GM21529 (cell line): ENCODE measurements around the gene CASZ1.

Experiments
- ATAC-seq: cut with Tn5 transposase; IDR thresholded peaks from one replicate; pipeline ENCODE4 v1.9.1; 2021; ENCODE audit not compliant: unreplicated experiment

CASZ1 gene

GRCh38 chr1:10691075-10691739, 105.2 kb downstream of the CASZ1 start:
- no peak for ATAC-seq

- ATAC-seq = no peak
These were observed 106.0 kb downstream of the CASZ1 start for GRCh38 chr1:10690484-10690883.

- ATAC-seq = no peak
These were observed 108.0 kb downstream of the CASZ1 start for GRCh38 chr1:10688409-10688786.

- no peak for ATAC-seq
These were observed 108.6 kb downstream of the CASZ1 start for GRCh38 chr1:10687782-10688408.

GRCh38 chr1:10687251-10687651, 109.2 kb downstream of the CASZ1 start:
- ATAC-seq = no peak

- ATAC-seq = no peak
These were observed 109.9 kb downstream of the CASZ1 start for GRCh38 chr1:10686404-10687040.

- ATAC-seq = no peak
These were observed 110.5 kb downstream of the CASZ1 start for GRCh38 chr1:10685808-10686403.

- ATAC-seq = no peak
These were observed 111.1 kb downstream of the CASZ1 start for GRCh38 chr1:10685196-10685807.

- no peak for ATAC-seq
These were observed 112.2 kb downstream of the CASZ1 start for GRCh38 chr1:10684221-10684620.

GRCh38 chr1:10682449-10683309, 113.8 kb downstream of the CASZ1 start:
- no peak for ATAC-seq

GRCh38 chr1:10682108-10682445, 114.4 kb downstream of the CASZ1 start:
- no peak for ATAC-seq

GRCh38 chr1:10681296-10682107, 114.9 kb downstream of the CASZ1 start:
- ATAC-seq = no peak

- ATAC-seq = no peak
These were observed 116.0 kb downstream of the CASZ1 start for GRCh38 chr1:10680487-10680886.

- ATAC-seq = no peak
These were observed 116.8 kb downstream of the CASZ1 start for GRCh38 chr1:10679496-10680220.

GRCh38 chr1:10678852-10679251, 117.6 kb downstream of the CASZ1 start:
- ATAC-seq = no peak

GRCh38 chr1:10678402-10678801, 118.0 kb downstream of the CASZ1 start:
- ATAC-seq = no peak

- ATAC-seq = no peak
These were observed 118.7 kb downstream of the CASZ1 start for GRCh38 chr1:10677491-10678391.

- ATAC-seq = no peak
These were observed 119.5 kb downstream of the CASZ1 start for GRCh38 chr1:10676963-10677362.
